ENCODE data around the gene CDCA5.

CDCA5 gene

GRCh38 chr11:65043881-65044501 is 39.8 kb downstream of the CDCA5 start:
- no peak for DNase-seq (ENCODE audit: low spot score)

- DNase-seq (ENCODE audit: low spot score), result no peak
These were observed 40.9 kb downstream of the CDCA5 start for GRCh38 chr11:65042891-65043290.

GRCh38 chr11:65040847-65041622 is 42.8 kb downstream of the CDCA5 start, which contains the start of gene SAC3D1:
Gene SAC3D1 (plus strand): TSS chr11:65041210. CDS start chr11:65041293, 83 bp downstream.
- DNase-seq (ENCODE audit: low spot score), result peak; percentile 75

- no peak for DNase-seq (ENCODE audit: low spot score)
These were observed 43.4 kb downstream of the CDCA5 start for GRCh38 chr11:65040520-65040846.

- no peak for DNase-seq (ENCODE audit: low spot score)
These were observed 46.9 kb downstream of the CDCA5 start for GRCh38 chr11:65036931-65037330.

GRCh38 chr11:65035579-65035978 is 48.3 kb downstream of the CDCA5 start:
- DNase-seq (ENCODE audit: low spot score), result no peak

GRCh38 chr11:65034423-65034822 is 49.4 kb downstream of the CDCA5 start:
- DNase-seq (ENCODE audit: low spot score), result no peak

GRCh38 chr11:65032216-65032615 is 51.6 kb downstream of the CDCA5 start:
- no peak for DNase-seq (ENCODE audit: low spot score)

Measured in kidney capillary endothelial cell (primary cell).